DMS79 (cell line): ENCODE data around the gene NABP2.
"Not testable (repeated sequence)": the region's sequence is repeated elsewhere in the genome, so short reads cannot be mapped to it uniquely, and the experiment has no call there.

ENCODE experiments used
- DNase-seq: peaks from one replicate; lab custom pipeline; 2025; lab: John Stamatoyannopoulos, UW

Gene NABP2

DNA sequence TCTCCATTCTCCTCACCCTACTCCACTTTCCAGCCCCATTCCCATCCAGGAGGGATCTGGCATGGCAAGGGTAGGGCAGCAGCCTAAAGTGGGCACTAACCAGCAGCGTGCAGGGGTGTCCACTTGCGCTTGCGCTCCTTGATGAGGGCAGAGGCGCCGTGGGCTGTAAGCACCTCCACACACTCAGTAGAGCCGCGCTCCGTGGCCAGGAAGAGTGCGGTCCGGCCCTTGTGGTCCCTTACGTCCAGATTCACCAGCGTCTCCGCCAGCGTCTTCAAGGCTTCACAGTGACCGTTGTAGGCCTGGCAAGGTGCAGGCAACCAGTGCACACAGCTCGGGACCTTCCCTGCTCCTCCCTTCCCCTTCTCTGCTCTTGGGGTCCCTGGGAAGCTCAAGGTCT is 23.8 kb downstream of the NABP2 start:
- no peak for DNase-seq

DNA sequence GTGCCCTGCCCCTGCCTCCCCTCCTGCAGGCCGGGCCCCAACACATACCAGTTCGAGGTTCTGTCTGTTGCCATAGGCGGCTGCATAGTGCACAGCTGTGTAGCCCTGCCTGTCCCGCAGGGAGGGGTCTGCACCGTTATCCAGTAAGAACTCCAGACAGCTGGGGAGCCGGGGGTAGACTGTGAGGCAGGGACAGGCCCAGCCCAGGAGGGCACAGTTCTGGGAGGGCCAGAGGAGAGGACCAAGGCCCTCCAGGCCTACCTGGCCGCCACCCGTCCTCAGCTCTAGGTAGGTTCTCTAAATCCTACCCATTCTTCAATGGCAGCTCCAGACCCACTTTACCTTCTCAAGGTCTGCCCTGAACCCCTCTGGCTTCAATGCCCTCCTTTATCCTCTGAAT is 24.6 kb downstream of the NABP2 start:
- DNase-seq: no peak

GRCh38 chr12:56252649-56253048 is 28.5 kb downstream of the NABP2 start:
- no peak for DNase-seq

GRCh38 chr12:56253091-56253490 is 28.9 kb downstream of the NABP2 start:
- no peak for DNase-seq

- no peak for DNase-seq
These were observed 31.5 kb downstream of the NABP2 start for GRCh38 chr12:56255671-56256070.

- DNase-seq: no peak
These were observed 32.3 kb downstream of the NABP2 start for GRCh38 chr12:56256326-56256960.

GRCh38 chr12:56257071-56257470 is 32.9 kb downstream of the NABP2 start:
- DNase-seq: no peak

DNA sequence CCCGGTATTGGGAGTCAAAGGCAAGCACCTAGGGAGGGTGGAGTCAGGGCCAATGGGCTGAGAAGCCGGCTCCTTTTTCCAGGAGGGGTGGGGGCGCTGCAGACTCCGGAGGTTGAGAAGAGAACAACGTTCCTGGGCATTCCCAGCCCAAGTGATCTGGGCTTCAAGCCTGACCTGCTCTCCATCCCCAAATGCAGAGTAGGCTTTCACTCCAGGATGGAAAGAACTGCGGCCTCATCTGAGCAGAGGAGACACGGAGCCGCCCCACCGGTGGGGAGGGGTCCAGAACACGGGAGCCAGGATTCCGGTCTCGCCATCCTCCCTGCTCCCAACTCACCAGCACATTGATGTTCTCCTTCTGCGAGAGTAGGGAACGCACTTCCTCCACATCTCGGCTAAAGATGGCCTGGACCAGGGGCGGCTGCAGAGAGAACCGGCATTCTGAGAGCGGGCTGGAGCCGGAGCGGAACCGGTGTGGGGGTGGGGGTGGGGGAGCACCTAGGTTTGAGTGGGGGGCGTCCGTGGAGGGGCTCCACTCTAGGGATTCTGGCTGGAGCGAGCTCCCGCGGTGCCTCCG is 33.4 kb downstream of the NABP2 start:
- DNase-seq: no peak

DNA sequence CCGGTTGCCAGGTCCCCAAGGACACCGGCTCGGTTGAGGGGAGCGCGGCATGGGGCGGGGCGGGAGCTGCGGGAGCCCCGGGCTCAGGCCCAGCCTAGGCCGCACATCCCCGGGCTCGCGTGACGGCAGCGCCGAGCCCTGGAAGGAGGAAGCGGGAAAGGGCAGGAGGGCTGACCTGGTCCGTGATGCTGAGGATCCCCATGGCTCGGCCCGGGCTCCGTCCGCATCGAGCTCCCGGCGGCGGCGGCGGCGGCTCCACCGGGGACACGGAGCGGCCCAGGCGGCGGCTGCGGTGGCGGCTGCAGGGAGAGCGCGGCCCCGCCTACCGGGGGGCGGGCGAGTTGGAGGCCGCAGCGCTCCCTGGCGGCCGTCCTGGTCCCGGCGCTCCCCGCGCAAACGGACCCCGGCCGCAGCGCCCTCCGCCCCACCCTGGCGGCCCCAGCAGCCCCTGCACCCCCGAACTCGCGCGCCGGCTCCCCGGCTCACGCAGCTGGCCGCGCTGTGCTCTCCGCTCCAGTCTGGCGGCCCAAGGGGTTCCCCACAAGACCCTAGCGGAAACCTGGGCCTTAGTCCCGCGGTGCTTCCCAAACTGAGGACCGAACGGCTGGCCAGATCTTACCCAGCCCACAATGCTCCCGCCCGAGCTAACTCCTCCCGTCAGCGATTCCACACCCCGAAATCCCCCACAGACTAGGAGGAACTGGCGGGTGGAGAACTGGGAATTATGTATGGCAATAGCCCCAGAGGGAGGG is 34.1 kb downstream of the NABP2 start, which contains the start of gene ANKRD52:
Gene ANKRD52 (minus strand): TSS at position 317 of the 752 bp plus-strand sequence. CDS start 115 bp downstream, at position 202.
- DNase-seq: peak; percentile 5

- no peak for DNase-seq
These were observed 34.7 kb downstream of the NABP2 start for GRCh38 chr12:56258820-56259183.

- DNase-seq: no peak
These were observed 36.2 kb downstream of the NABP2 start for GRCh38 chr12:56260380-56260779.

DNA sequence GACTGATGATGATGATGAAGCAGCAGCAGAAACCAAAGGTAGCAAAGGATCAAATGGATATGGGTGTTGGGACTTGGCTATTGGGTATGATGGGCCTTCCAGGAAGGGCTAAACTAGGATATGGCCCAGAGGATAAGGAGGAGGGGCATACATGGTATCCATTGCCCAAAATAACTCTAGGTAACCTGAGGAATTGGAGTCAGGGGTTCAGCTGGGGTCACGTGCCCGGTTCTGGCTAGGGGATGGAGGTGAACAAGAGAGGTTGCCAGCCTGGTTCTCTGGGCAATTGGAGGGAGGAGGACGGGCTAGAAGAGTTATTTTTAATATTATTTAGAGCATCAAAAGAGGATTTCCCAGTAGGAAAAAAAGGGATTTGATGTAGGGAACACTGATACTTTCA is 36.8 kb downstream of the NABP2 start:
- no peak for DNase-seq

- no peak for DNase-seq
These were observed 37.5 kb downstream of the NABP2 start for GRCh38 chr12:56261503-56262232.

- DNase-seq: not testable (repeated sequence)
These were observed 38.8 kb downstream of the NABP2 start for GRCh38 chr12:56262955-56263354.

GRCh38 chr12:56266068-56266692 is 42.0 kb downstream of the NABP2 start:
- DNase-seq: not testable (repeated sequence)

GRCh38 chr12:56266693-56267442 is 42.7 kb downstream of the NABP2 start, which contains the start of gene COQ10A:
TSS of gene COQ10A (plus strand) at chr12:56266942. CDS start at chr12:56267119, 177 bp downstream.
- peak; percentile 63 for DNase-seq

GRCh38 chr12:56267443-56268071 is 43.4 kb downstream of the NABP2 start:
- no peak for DNase-seq

GRCh38 chr12:56271031-56271430 is 46.9 kb downstream of the NABP2 start:
- no peak for DNase-seq

DNA sequence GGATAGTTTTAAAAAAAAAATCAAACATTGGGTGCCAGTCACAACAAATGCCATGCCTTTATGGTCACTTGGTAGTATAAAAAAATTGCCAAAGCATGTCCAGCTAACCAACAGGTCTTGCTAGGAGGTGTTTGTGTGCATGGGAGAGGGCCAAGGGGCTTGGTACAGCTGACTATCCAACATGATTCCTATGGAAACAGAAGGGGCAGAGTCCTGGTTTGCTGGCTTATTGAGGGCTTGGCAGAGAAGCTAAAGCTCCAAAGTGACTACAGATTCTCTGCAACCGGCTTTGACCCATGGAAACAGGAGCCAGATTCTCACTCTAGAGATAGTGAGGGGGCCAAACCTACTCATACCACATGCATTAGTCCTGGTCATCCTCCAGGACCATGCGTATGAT is 48.3 kb downstream of the NABP2 start:
- DNase-seq: not testable (repeated sequence)

DNA sequence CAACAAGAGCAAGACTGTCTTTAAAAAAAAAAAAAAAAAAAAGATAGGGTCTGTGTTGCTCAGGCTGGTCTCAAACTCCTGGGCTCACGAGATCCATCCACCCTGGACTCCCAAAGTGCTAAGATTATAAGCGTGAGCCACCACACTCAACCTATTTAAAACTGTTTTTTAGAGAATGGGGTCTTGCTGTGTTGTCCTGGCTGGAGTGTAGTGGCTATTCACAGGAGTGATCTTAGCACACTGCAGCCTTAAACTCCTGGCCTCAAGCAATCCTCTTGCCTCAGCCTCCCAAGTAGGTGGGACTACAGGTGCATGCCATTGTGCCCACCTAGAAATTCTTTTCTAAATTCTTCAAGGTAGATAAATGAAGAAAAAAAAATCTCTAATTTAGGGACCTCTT is 50.2 kb downstream of the NABP2 start:
- no peak for DNase-seq

GRCh38 chr12:56278905-56279304 is 54.8 kb downstream of the NABP2 start:
- no peak for DNase-seq
